Lung (tissue), 12 donors: ENCODE data around the gene ELP4. TPM values are rescaled to one million over a fixed set of nuclear protein-coding genes. Genes with fewer than 3 reads are reported as not detected.

Experiments used
- ATAC-seq: fragments of 200-7000 bp; cut with Tn5 transposase; one replicate; pipeline ENCODE4 v1.9.1; 2020; ENCODE audit warnings: moderate number of reproducible peaks; ENCODE audit not compliant: insufficient read depth, low FRiP score
- DNase-seq, 3 donors: peaks; one replicate each; pipeline ENCODE4 v3.0.0-alpha.2; 2013 to 2017
- H3K27ac ChIP-seq, 2 donors: one replicate each; pipeline ENCODE4 v1.5.1; 2013; ENCODE audit warnings: mild to moderate bottlenecking in 2 of 2, moderate library complexity in 2 of 2, control low read depth in 1 of 2, inconsistent platforms in 1 of 2, low read depth in 1 of 2, low read length in 1 of 2
- H3K27me3 ChIP-seq, 3 donors: one replicate each; pipeline ENCODE4 v1.5.1; 2013; ENCODE audit warnings: low read length in 2 of 3; ENCODE audit not compliant: control insufficient read depth in 3 of 3, insufficient read depth in 3 of 3
- H3K36me3 ChIP-seq, 4 donors: one replicate each; pipeline ENCODE4 v1.5.1; 2013; ENCODE audit warnings: low read length in 4 of 4, mild to moderate bottlenecking in 1 of 4, moderate library complexity in 1 of 4; ENCODE audit not compliant: control insufficient read depth in 4 of 4, insufficient read depth in 4 of 4
- H3K4me1 ChIP-seq, 5 donors: one replicate each; pipeline ENCODE4 v1.5.1; 2013; ENCODE audit warnings: low read length in 5 of 5, mild to moderate bottlenecking in 2 of 5, moderate library complexity in 1 of 5; ENCODE audit not compliant: control insufficient read depth in 5 of 5, insufficient read depth in 5 of 5
- H3K4me3 ChIP-seq: one replicate; pipeline ENCODE4 v1.5.1; 2013; ENCODE audit warnings: mild to moderate bottlenecking, control low read depth, moderate library complexity
- H3K9ac ChIP-seq, 2 donors: one replicate each; pipeline ENCODE4 v1.5.1; 2013; ENCODE audit warnings: low read length in 2 of 2, control low read depth in 1 of 2; ENCODE audit not compliant: insufficient read depth in 1 of 2
- H3K9me3 ChIP-seq, 4 donors: one replicate each; pipeline ENCODE4 v1.5.1; 2013; ENCODE audit warnings: low read length in 3 of 4, mild to moderate bottlenecking in 1 of 4, moderate library complexity in 1 of 4; ENCODE audit not compliant: control insufficient read depth in 4 of 4, insufficient read depth in 3 of 4
- CTCF ChIP-seq: IDR thresholded peaks from 2 replicates; pipeline ENCODE4 v1.5.1; 2012; ENCODE audit warnings: mild to moderate bottlenecking; ENCODE audit errors: control extremely low read depth, extremely low read depth
- WGBS, 2 donors: extraction: QIAGEN DNeasy Blood & Tissue Kit; methylation state at CpG; one replicate each; pipeline ENCODE4 v1.1.7; 2013; 5-methylcytosine and 5-hydroxymethylcytosine counted together
- polyA plus RNA-seq, 2 donors: library from polyadenylated mRNA; stranded (reverse); fragments of 200-250 nt; gene quantifications; one replicate each; pipeline ENCODE4 v1.2.1, GENCODE V29; 2013
- total RNA-seq, 2 donors: library from RNA; depleted of rRNA in 1 of 2; stranded (reverse); fragments of >200 nt in 1 of 2; gene quantifications; one replicate each; pipeline ENCODE4 v1.2.1, GENCODE V29; 2014 to 2021
- donor health status: control.
- donor health status: control.
- donor health status: Bipolar disorder and iron deficiency.
- donor health status: healthy.
- donor health status: DM: yes; HTN: yes; CAD: no.

The ELP4 gene
- total and polyA plus RNA-seq, 4 donors: 7.7 to 47.8 (median 13.7) TPM

- H3K36me3 ChIP-seq: no peaks in the 10 kb centered on the region
- no peak overlapping the region for H3K27ac ChIP-seq
- TF ChIP-seq CTCF: no peak
- H3K4me1 ChIP-seq: peaks cover 0 to 23% (median 4%) of the 10 kb centered on the region in 5 donors
- H3K27me3 ChIP-seq: peaks cover 41 to 98% (median 92%) of the 10 kb centered on the region in 3 donors
- peak in 1 of 3 donors; percentile 30 for DNase-seq
- H3K9ac ChIP-seq: no peak overlapping the region
- peaks cover 0 to 26% (median 0%) of the 10 kb centered on the region in 4 donors for H3K9me3 ChIP-seq
- WGBS, 2 donors: 6 to 10% methylated on average over 5 of the region's 5 CpGs
- no peak overlapping the region for H3K4me3 ChIP-seq
- no peak for ATAC-seq
Observed at GRCh38 chr11:31821235-31821764, 311.7 kb downstream of the ELP4 start.

GRCh38 chr11:31821766-31822165 is 312.2 kb downstream of the ELP4 start:
- Histone ChIP-seq H3K4me3 (no peak overlapping the region), H3K27ac (no peak overlapping the region), H3K36me3 (no peaks in the 10 kb centered on the region), H3K27me3 (peaks cover 37 to 98% (median 95%) of the 10 kb centered on the region in 3 donors), H3K9ac (no peak overlapping the region), H3K9me3 (peaks cover 0 to 26% (median 0%) of the 10 kb centered on the region in 4 donors), H3K4me1 (peaks cover 0 to 20% (median 0%) of the 10 kb centered on the region in 5 donors)
- DNase-seq: peak in 2 of 3 donors; percentile 12 to 26
- ATAC-seq: no peak
- 13 to 17% methylated on average over 8 of the region's 8 CpGs for WGBS, 2 donors
- TF ChIP-seq CTCF: no peak

GRCh38 chr11:31822175-31822926 is 312.8 kb downstream of the ELP4 start:
- H3K4me3 ChIP-seq: no peak overlapping the region
- ATAC-seq: no peak
- no peak overlapping the region for H3K9ac ChIP-seq
- H3K36me3 ChIP-seq: no peaks in the 10 kb centered on the region
- TF ChIP-seq CTCF: no peak
- peaks cover 36 to 98% (median 95%) of the 10 kb centered on the region in 3 donors for H3K27me3 ChIP-seq
- DNase-seq: peak in 1 of 3 donors; percentile 12
- no peak overlapping the region for H3K27ac ChIP-seq
- H3K9me3 ChIP-seq: peaks cover 0 to 22% (median 0%) of the 10 kb centered on the region in 4 donors
- peaks cover 0 to 19% (median 0%) of the 10 kb centered on the region in 5 donors for H3K4me1 ChIP-seq
- WGBS, 2 donors: 28 to 30% methylated on average over 17 of the region's 17 CpGs
